Psoas muscle (tissue), 8 donors: ENCODE data around the gene CFL1. TPM values are rescaled to one million over a fixed set of nuclear protein-coding genes. Genes with fewer than 3 reads are reported as not detected.
A peak's percentile ranks its signal among the peaks of the same experiment; 100 is the strongest.

ENCODE experiments used
- ATAC-seq, 4 donors: fragments of 200-7000 bp; cut with Tn5 transposase; one replicate each; pipeline ENCODE4 v1.9.1; 2020; ENCODE audit warnings: moderate library complexity in 3 of 4, mild to moderate bottlenecking in 2 of 4
- DNase-seq, 2 donors: peaks; one replicate each; pipeline ENCODE4 v3.0.0-alpha.2; 2020
- H3K27ac ChIP-seq: fragments of 200-600 bp; one replicate; pipeline ENCODE4 v1.8.0; 2022
- H3K27me3 ChIP-seq, 3 donors: fragments of 200-600 bp in 1 of 3; one replicate each; pipeline versions ENCODE4 v1.6.1 to v1.8.0; 2013 to 2022; ENCODE audit warnings: low read length in 2 of 3, mild to moderate bottlenecking in 2 of 3, moderate library complexity in 1 of 3; ENCODE audit not compliant: insufficient read depth in 3 of 3
- H3K36me3 ChIP-seq, 2 donors: fragments of 200-600 bp in 1 of 2; one replicate each; pipeline versions ENCODE4 v1.6.1 to v1.8.0; 2013 to 2022; ENCODE audit warnings: low read depth in 1 of 2, mild to moderate bottlenecking in 1 of 2, moderate library complexity in 1 of 2; ENCODE audit not compliant: insufficient read depth in 1 of 2
- H3K4me1 ChIP-seq: fragments of 200-600 bp; one replicate; pipeline ENCODE4 v1.8.0; 2022
- H3K4me3 ChIP-seq: fragments of 200-600 bp; one replicate; pipeline ENCODE4 v1.8.0; 2022; ENCODE audit warnings: mild to moderate bottlenecking
- H3K9me3 ChIP-seq: fragments of 200-600 bp; one replicate; pipeline ENCODE4 v1.8.0; 2022
- WGBS, 3 donors: extraction: QIAGEN DNeasy Blood & Tissue Kit; methylation state at CpG; one replicate each; pipeline versions ENCODE4 v1.1.6 to v1.1.7; 2013; 5-methylcytosine and 5-hydroxymethylcytosine counted together
- intact Hi-C, 2 donors: fragments of 100-400 bp; cut with DNase I; formaldehyde crosslinking; loops; one replicate each; pipeline versions ENCODE4 v1.11.0 to v1.14.2; 2022
- polyA plus RNA-seq, 3 donors: library from polyadenylated mRNA; stranded (reverse); fragments of 200-250 nt; gene quantifications; one replicate each; pipeline ENCODE4 v1.2.3, GENCODE V29; 2013
- total RNA-seq, 4 donors: library from RNA; stranded (reverse); fragmentation: NEBNext Ultra II Directional in 2 of 4; extraction: Animal tissue kit (Norgen Biotek cat#: 25700) in 2 of 4; gene quantifications; one replicate each; pipeline versions ENCODE4 v1.2.1 to v1.2.4, GENCODE V29; 2021 to 2023
- TF ChIP-seq, protein P1 (sequence below): fragments of 200-600 bp; IDR thresholded peaks from one replicate; pipeline ENCODE4 v1.8.0; 2022; ENCODE audit warnings: antibody characterized with exemption
- donor health status: healthy with polysubstance abuse.
- donor health status: DM: no; HTN: no; CAD: no; lungs with moderate emphysema.
- donor health status: Bipolar disorder and iron deficiency.
- donor health status: healthy.
- donor health status: DM: yes; HTN: yes; CAD: no.
- donor health status: DM: no; HTN: no; CAD: no.
- donor health status: DM: no; HTN: no; CAD: no.
- donor health status: DM: yes; HTN: yes; CAD: no.

Gene CFL1
- total and polyA plus RNA-seq, 7 donors: 175 to 843 (median 225) TPM

DNA sequence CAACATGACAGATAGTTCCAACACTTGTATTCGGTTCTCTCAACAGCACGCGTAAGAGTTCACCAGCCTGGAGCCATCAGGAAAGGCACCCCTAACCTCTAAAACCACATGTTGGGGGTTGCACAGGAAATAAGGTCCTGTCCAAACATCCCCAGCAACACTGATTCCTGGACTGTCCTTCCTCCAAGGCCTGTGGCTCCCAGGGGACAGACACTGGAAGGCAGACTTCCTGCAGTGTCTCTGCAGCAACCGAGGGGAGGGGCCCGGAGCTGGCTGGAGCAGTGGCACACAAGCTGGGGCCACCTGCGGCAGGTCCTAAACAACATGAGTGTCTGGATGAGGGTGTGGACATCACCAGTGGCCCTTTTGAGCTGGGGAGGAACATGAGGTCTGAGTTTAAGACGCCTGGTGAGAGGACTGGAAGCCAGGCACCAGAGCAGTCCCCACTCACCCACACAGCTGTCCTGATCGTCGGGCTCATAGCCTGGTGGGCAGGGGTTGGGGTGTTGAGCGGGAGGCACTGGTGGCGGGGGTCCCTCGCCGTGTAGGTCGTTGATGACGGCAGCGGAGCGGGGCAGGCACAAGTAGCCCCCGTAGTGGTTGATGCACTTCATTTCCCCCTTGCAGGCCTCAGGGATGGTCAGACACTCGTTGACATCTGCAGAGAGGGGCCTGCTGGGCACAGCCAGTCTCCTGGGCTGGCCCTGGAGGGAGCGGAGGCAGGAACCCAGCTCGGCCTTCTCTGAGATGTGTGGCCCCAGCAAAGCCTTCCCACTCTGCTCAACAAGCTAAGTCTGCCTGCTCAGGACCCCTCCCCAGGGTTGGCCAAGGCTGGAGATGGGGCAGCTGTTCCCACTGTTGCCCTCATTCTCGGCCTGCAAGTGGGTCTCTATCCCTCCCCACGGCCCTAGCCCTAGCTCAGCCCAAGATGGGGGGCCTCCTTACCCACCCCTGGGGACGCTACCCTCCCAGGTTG lies 13.0 kb upstream of the CFL1 start:
- peaks cover 12% of the 10 kb centered on the region for H3K4me1 ChIP-seq
- TF ChIP-seq, protein P1, sequence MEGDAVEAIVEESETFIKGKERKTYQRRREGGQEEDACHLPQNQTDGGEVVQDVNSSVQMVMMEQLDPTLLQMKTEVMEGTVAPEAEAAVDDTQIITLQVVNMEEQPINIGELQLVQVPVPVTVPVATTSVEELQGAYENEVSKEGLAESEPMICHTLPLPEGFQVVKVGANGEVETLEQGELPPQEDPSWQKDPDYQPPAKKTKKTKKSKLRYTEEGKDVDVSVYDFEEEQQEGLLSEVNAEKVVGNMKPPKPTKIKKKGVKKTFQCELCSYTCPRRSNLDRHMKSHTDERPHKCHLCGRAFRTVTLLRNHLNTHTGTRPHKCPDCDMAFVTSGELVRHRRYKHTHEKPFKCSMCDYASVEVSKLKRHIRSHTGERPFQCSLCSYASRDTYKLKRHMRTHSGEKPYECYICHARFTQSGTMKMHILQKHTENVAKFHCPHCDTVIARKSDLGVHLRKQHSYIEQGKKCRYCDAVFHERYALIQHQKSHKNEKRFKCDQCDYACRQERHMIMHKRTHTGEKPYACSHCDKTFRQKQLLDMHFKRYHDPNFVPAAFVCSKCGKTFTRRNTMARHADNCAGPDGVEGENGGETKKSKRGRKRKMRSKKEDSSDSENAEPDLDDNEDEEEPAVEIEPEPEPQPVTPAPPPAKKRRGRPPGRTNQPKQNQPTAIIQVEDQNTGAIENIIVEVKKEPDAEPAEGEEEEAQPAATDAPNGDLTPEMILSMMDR: no peak
- peak; percentile 60 to 67 for DNase-seq
- 68 to 72% (median 71%) methylated on average over 24 of the region's 24 CpGs for WGBS, 3 donors
- peak overlapping the region; percentile 75 for H3K4me3 ChIP-seq
- ATAC-seq: no peak
- intact Hi-C loops: no loop called here
- no peaks in the 10 kb centered on the region for H3K9me3 ChIP-seq
- H3K36me3 ChIP-seq: peaks cover 0 to 47% of the 10 kb centered on the region in 2 donors
- no peaks in the 10 kb centered on the region for H3K27me3 ChIP-seq
- peak overlapping the region; percentile 81 for H3K27ac ChIP-seq

DNA sequence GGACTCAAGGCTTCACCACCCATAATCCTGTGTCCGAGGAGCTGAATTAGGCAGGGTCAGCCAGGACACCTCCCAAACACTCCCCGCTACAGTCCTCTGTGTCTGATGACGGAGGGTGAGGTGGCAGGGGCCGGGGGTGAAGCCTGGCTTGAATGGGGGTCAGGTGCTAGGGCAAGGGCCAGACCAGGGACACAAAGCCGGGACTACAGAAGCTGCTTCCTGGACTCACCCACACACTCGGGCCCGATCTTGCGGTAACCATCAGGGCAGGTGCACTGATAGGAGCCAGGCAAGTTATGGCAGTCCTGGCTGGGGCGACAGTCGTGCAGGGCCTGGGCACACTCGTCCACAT lies 12.3 kb upstream of the CFL1 start:
- no peak for ATAC-seq
- intact Hi-C loops: no loop called here
- no peaks in the 10 kb centered on the region for H3K9me3 ChIP-seq
- 74 to 78% (median 76%) methylated on average over 11 of the region's 11 CpGs for WGBS, 3 donors
- TF ChIP-seq, protein P1: no peak
- H3K4me1 ChIP-seq: peaks cover 12% of the 10 kb centered on the region
- DNase-seq: no peak
- H3K36me3 ChIP-seq: peaks cover 0 to 54% of the 10 kb centered on the region in 2 donors
- no peak overlapping the region for H3K4me3 ChIP-seq
- no peaks in the 10 kb centered on the region for H3K27me3 ChIP-seq
- H3K27ac ChIP-seq: peak overlapping the region; percentile 81

DNA sequence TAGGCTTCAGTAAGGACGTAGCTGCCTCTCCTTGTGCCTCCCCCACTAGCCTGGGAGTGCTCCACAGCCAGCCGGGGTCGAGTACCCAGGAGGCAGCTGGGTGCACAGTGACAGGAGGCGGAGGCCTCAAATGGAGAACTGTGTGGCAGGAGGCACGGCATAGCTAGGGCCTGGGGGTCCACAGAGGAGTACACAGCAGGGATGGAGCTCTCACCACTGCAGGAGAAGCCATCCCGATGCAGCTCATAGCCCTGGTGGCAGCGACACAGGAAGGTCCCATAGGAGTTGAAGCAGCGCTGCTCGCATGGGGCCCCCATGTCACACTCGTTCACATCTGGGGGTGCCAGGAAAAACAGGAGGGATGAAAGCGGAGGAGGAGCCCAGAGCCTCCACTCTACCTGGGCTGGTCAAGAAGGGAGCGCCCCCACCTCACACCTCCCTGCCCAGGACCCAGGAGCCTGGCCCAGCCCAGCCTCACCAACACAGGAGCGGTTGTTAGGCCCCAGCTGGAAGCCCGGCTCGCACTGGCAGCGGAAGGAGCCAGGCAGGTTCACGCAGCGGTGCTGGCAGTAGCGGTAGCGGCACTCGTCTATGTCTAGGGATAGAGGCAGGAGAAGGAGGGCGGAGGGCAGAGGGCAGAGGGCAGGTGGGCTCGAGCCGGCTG lies 11.8 kb upstream of the CFL1 start:
- WGBS, 3 donors: 79 to 84% (median 82%) methylated on average over 24 of the region's 24 CpGs
- H3K9me3 ChIP-seq: no peaks in the 10 kb centered on the region
- no peak for ATAC-seq
- TF ChIP-seq, protein P1: no peak
- H3K4me1 ChIP-seq: peaks cover 12% of the 10 kb centered on the region
- no peaks in the 10 kb centered on the region for H3K27me3 ChIP-seq
- no peak for DNase-seq
- intact Hi-C loops: no loop called here
- H3K36me3 ChIP-seq: peaks cover 0 to 59% of the 10 kb centered on the region in 2 donors
- no peak overlapping the region for H3K4me3 ChIP-seq
- H3K27ac ChIP-seq: no peak overlapping the region

DNA sequence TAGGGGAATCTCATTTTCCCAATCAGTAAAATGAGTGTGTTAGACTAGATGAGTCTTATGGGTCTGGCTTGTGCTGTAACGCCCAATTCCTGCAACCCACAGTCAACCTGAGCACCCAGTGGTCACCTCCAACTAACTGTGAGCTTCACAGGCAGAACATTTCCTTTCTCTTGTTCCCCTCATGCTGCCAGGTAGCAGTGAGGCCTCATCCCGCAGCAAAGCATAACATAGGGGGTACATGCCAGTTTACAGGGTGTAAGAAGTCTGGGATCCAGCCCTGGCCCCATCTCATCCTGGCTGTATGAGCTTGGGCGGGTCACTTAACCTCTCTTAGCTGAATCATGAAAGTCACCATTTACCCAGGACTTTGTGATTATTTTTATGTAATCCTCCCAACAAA lies 10.9 kb upstream of the CFL1 start:
- ATAC-seq: no peak
- peaks cover 12% of the 10 kb centered on the region for H3K4me1 ChIP-seq
- DNase-seq: no peak
- intact Hi-C loops: no loop called here
- H3K9me3 ChIP-seq: no peaks in the 10 kb centered on the region
- H3K4me3 ChIP-seq: no peak overlapping the region
- TF ChIP-seq, protein P1: no peak
- no peak overlapping the region for H3K27ac ChIP-seq
- H3K36me3 ChIP-seq: peaks cover 0 to 67% of the 10 kb centered on the region in 2 donors
- no peaks in the 10 kb centered on the region for H3K27me3 ChIP-seq
- 86 to 94% (median 87%) methylated on average over 3 of the region's 3 CpGs for WGBS, 3 donors
